SIG-M5 (cell line): ENCODE measurements around the gene TM9SF4.
"Not testable (repeated sequence)": the region's sequence is repeated elsewhere in the genome, so short reads cannot be mapped to it uniquely, and the experiment has no call there.

Experiments
- DNase-seq: peaks from one replicate; lab custom pipeline; 2025; lab: John Stamatoyannopoulos, UW

TM9SF4 gene

DNA sequence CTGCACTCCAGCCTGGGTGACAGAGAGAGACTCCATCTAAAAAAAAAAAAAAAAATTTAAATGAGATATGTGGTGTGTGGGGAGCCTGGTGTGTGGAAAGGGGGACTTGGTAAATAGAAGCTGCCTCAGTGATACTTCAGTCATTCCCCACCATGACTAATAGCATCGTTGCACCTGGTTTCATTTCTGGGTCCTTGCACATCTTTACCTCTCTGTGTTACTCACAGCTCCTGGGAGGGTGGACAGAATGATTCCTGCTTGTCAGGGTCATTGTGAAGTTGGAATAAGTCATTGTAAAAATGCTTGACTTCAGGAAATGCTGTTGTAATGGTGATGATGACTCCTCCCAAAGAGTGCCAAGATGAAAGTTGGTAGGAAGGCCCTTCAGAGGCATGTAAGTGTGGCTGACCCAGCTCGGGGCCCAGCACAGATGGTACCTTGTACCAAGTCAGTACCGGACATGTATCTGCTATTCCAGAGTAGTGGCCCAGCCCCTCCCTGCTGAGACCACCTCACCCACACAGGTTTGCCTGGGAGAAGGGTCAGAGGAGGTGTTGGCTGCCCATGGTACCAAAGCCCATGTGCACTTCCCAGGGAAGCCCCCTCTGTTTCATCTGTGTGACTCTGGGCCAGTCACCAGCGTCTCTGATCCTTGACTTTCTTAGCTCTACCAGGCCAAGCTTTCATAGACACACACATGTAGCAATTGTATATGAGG is 49.6 kb downstream of the TM9SF4 start:
- no peak for DNase-seq

DNA sequence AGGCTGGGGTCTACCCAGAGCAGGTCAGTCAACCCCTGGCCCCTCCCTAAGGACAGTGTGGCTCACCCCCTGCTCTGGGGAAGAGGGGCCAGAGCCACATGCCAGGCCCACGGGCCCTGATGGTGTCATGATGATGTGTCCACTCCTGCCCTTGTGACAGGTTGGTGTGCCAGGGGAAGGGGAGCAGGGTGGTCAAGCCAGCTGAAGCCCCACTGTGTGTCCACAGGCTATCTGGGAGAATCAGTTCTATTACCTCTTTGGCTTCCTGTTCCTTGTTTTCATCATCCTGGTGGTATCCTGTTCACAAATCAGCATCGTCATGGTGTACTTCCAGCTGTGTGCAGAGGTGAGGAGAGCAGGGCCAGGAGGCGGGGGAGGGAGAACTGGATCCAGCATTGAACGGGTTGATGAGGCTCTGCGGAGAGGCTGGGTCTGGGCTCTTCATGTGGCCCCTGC is 50.3 kb downstream of the TM9SF4 start:
- no peak for DNase-seq

DNA sequence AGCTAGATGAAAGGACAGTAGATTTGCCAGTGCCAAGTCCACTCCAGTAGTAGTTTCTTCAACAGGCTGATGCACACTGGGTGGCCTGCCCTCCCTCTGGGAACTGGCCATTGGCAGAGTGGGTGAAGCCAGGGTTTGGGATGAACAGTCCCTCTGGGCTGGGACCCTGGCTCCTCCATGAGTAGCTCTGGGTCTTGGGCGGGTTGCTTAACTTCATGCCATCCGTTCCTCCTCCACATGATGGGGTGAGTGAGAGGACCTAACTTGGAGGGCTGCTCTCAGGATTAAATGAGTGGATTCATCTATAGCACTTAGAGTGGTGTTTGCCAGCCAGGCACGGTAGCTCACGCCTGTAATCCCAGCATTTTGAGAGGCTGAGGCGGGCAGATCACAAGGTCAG is 50.8 kb downstream of the TM9SF4 start:
- no peak for DNase-seq

DNA sequence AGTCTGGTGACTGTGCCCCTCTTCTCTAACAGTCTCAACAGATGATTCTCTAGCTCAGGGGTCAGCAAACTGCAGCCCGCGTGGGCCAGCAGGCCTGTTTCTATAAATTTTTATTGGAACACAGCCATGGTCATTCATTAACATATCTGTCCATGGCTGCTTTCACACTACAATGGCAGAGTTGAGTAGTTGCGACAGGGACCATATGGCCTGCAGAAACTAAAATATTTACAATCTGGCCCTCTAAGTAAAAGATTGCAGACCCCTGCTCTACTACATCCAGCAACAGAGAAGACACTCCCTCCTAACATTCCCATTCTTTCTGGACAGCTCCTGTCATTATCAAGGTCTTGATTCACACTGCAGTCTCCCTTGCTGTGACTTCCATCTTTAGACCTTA is 52.8 kb downstream of the TM9SF4 start:
- DNase-seq, result no peak

DNA sequence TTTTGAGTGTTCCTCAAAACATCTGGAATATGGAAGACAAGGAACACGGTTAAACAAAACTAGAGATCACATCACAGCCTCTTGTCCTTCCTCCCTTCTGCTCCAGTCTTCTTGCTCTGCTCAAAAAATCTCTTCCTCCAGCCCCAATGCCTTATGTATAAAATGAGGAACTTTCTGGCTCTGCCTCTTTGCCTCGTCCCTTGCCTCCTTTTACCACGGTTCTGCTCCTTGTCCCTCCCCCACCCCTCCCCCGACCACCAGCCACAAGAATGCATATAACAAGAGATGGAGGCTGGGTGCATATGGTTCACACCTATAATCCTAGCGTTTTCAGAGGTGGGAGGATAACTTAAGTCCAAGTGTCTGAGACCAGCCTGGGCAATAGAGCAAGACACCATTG is 54.4 kb downstream of the TM9SF4 start:
- DNase-seq, result no peak

DNA sequence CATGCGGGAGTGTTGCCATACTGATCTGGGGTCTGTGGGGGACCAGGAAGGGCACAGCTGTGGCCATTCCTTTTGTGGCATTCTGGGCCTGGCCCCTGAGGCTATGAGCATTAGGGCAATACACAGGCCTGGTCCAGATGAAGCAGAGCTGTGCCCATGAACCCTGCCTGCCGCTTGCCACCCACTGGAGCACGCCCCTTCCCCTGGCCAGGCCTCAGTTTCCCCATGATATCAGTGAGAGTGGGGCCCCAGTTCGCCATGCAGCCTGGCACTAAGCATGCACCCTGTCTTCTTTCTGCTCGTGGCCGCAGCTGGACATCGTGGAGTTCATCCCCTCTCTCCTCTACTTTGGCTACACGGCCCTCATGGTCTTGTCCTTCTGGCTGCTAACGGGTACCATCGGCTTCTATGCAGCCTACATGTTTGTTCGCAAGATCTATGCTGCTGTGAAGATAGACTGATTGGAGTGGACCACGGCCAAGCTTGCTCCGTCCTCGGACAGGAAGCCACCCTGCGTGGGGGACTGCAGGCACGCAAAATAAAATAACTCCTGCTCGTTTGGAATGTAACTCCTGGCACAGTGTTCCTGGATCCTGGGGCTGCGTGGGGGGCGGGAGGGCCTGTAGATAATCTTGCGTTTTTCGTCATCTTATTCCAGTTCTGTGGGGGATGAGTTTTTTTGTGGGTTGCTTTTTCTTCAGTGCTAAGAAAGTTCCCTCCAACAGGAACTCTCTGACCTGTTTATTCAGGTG is 55.6 kb downstream of the TM9SF4 start:
- no peak for DNase-seq

DNA sequence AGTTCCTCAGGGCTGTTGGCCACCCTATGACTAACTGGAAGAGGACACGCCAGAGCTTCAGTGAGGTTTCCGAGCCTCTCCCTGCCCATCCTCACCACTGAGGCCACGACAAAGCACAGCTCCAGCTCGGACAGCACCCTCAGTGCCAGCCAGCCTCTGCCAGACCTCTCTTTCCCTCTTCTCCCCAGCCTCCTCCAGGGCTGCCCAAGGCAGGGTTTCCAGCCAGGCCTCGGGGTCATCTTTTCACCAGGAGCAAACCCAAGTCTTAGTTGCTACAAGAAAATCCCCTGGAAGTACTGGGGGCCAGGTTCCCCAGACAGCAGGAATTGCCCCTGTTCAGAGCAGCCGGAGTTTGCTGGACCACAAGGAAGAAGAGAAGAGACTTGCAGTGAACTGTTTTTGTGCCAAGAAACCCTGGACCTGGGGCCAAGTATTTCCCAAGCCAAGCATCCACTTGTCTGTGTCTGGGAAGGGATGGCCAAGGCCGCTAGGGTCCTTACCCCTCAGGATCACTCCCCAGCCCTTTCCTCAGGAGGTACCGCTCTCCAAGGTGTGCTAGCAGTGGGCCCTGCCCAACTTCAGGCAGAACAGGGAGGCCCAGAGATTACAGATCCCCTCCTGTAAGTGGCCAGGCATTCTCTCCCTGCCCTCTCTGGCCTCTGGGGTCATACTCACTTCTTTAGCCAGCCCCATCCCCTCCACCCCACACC is 56.5 kb downstream of the TM9SF4 start:
- DNase-seq, result no peak

DNA sequence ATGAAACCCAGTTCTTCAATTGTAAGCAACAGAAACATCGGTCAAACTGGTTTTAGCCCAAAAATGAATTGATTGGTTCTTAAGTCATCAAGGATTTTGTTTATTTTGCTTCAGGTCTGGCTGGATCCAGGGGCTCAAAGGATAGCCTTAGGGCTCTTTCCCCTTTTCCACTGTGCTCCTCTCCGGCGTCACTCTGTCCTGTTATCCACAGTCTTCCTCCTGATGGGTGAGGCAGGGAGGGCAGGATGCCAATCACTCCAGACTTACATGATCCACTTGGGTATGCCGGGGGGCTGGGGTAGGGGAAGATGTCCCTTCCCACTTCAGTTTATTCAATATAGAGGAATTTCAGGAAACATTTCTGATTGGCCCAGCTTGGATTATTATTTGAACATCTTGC is 58.0 kb downstream of the TM9SF4 start:
- DNase-seq, result no peak

DNA sequence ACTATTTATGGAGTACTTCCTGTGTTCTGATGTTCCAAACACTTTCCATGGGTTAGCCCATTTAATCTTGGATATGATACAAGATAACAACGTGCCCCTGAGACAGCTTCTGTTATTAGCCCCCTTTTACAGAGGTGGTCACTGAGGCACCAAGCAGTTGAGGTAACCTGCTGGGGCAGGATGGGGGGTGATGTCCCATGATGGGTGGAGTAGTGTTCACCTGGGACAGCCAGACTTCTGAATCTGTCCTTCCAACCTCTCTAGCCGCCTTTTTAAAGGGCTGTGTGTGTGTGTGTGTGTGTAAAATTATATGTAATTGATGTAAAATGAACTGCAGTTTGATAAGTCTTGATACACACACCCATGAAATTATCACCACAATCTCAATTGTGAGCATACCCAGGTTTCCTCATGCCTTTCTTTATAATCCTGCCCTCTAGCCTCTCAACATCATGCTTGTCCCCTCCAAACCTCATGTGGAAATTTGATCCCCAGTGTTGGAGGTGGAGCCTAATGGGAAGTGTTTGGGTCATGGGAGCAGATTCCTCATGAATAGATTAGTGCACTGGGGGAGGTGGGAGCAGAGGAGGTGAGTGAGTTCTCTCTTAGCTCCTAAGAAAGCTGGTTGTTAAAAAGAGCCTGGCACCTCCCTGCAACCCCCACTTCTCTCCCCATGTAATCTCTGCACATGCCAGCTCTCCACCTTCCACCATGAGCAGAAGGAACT is 58.8 kb downstream of the TM9SF4 start:
- no peak for DNase-seq

DNA sequence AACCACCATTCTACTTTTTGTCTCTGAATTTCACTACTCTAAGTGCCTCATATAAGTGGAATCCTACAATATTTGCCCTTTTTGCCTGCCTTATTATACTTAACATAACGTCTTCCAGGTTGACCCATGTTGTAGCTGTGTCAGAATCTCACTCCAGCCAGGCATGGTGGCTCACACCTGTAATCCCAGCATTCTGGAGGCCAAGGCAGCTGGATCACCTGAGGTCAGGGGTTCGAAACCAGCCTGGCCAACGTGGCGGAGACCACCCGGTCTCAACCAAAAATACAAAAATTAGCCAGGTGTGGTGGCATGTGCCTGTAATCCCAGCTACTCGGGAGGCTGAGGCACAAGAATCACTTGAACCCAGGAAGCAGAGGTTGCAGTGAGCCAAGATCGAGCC is 68.2 kb downstream of the TM9SF4 start:
- not testable (repeated sequence) for DNase-seq

DNA sequence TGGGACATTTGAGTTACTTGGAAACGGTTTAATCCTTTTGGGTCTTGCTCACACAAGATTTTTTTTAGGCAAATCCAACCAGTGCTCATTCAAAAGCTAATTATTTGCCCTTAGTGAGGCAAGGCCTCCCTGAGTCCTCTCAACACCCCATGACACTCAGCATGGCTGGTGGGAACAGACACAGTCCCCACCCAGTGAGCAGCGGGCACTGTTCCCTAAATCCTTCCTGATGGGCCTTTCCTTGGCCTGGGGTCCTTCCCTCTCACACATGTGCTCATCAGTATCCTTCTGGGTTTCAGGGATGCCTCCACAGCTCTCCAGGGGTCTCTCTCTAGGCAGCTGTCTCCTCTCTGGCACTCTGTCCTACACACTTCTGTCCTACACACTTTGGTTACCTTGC is 70.0 kb downstream of the TM9SF4 start:
- no peak for DNase-seq

DNA sequence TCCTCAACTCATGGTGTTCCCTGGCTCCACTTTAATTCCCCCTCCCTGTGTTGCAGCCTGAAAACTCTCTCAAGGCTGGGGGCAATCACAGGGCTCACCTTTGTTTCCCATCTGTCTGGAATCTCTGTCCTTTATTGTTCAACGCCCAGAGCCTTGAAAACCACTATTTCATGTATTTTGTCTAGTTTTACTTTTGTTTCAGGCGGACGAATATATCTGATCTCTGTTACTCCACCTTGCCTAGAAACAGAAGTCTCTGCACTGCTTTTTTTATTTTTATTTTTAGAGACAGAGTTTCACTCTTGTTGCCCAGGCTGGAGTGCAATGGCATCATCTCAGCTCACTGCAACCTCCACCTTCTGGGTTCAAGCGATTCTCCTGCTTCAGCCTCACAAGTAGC is 70.4 kb downstream of the TM9SF4 start:
- DNase-seq, result no peak

DNA sequence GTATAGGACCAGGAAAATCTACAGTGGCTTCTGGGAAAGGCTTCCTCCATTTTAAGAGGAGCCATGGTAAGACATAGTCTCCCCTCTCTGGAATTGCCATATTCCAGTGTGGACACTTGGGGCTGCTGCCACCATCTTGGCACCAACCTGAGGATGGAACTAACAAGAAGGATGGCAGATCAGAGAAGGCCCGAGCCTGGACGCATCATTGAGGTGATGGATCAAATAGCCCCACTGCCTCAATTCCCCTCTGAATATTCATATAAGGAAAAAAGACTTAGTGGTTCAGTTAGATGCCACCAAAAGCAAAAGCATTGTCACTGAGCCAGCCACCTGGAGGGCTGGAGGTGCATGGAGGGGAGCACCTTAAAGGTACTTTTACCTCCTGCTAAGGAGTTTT is 72.1 kb downstream of the TM9SF4 start:
- DNase-seq, result no peak

DNA sequence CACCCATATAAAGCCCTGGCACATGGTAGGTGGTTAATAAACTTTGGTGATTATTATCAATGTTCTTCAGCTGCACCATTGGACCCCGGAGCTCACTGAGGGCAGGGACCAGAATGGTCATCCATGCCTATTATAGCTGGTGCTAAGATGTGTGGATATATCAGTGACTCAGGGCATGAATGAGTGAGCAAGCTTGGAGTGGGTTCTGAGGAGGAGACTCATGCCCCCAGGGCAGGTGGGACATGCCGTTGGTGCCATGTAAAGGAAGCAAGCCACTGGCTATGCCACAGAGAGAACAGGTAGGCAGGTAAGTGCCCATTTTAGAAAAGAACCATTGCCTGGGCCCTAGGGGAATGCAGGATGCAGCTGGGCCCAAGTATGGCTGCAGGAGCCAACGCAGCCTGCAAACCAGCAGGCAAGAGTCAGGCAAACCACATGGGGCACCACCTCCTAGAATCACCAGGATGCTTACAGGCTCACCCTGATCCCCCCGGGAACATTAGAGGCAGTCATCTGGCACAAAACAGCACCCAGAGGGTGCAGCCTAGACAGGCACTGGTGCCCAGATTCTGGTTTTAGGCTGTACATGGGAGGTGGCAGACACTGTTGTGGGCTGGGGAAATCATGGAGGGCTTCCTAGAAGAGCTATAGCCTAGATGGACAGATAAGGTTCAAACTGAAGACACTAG is 74.6 kb downstream of the TM9SF4 start:
- DNase-seq, result no peak

DNA sequence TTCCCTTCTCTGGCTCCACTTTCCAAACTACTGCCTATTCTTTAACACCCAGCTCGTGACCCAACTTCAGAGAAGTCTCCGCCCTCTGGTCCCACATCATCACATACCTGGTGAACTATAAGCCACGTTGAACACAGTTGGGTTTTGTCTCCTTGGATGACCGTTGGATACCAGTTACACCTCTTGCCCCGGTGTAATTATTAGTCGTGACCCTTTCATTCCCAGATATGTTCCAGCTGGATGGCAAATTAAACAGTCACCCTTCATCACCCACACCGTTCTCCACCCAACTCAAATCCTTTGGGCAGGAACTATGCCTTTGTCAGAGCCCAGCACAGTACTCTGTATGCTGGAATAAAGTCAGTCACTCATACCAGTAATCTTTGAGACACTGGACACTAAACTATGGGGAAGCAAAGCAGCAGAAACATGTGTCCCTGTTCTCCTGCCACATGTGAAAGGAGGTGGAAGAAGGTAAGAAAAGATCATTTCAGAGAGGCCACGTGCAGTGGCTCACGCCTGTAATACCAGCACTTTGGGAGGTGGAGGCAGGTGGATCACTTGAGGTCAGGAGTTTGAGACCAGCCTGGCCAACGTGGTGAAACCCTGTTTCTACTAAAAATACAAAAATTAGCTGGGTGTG is 75.6 kb downstream of the TM9SF4 start:
- DNase-seq, result no peak

DNA sequence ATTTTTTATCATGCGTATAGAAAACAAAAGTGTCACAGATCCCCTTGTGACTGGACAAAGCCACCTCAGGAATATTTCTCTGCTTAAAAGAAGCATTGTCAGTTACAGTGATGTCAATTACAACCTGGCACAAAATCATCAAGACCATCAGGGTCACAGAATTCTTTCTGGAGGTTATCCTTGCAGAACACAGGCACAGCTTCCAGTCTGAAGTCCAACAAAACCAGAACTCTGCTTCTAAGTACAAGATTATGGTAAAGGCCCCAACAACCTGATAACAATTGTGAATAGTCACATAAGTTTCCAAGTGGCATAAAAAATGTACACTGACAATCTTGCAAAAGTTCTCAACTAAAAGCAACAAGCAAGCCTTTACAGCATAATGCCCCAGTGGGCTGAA is 77.0 kb downstream of the TM9SF4 start:
- no peak for DNase-seq

DNA sequence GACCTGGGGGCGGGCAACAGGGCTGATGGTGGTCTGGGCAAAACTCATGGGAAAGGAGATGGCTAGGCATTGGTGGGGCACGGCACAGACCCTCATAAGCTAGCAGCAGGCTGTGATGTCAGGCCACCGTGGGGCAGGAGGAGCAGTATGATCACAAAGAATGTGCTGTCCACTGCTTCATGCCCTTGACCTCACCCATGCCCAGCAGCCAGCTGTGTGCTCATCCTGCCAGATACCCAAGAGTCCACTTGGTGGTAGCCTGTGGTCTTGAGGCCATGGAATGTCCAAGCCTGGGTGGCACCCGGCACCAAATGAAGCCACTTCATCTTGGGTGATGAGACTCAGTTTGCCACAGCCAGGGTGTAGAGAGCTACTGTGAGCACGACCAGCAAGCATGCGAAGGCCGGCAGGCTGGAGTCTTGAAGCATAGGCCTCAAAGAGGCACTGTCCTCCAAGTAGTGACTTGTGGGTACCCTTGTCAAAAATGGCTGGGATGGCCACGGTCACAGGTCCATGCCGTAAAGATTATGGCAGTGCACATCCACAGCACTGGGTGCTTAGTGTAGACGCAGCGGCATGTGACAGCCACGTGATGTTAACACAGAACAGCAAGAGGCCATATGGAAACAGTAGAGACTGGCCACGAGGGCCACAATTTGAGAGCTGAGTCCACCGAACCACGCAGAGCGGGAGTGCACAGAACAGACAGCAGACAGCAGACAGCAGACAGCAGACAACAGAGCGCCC is 79.0 kb downstream of the TM9SF4 start:
- DNase-seq, result no peak

DNA sequence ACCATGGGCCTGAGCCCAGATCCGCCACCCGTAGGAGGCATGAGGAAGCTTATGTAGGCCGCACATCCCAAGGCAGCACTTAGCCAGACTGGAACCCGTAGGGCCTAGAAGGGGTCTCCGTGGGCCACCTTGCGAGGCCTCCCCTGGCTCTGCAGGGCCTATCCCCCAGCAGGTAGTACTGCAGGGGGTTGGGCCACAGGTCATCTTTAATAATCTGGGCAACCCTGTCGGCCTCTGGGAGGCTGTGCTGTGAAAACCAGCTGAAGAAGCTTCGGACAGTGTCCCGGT is 79.6 kb downstream of the TM9SF4 start:
- no peak for DNase-seq

DNA sequence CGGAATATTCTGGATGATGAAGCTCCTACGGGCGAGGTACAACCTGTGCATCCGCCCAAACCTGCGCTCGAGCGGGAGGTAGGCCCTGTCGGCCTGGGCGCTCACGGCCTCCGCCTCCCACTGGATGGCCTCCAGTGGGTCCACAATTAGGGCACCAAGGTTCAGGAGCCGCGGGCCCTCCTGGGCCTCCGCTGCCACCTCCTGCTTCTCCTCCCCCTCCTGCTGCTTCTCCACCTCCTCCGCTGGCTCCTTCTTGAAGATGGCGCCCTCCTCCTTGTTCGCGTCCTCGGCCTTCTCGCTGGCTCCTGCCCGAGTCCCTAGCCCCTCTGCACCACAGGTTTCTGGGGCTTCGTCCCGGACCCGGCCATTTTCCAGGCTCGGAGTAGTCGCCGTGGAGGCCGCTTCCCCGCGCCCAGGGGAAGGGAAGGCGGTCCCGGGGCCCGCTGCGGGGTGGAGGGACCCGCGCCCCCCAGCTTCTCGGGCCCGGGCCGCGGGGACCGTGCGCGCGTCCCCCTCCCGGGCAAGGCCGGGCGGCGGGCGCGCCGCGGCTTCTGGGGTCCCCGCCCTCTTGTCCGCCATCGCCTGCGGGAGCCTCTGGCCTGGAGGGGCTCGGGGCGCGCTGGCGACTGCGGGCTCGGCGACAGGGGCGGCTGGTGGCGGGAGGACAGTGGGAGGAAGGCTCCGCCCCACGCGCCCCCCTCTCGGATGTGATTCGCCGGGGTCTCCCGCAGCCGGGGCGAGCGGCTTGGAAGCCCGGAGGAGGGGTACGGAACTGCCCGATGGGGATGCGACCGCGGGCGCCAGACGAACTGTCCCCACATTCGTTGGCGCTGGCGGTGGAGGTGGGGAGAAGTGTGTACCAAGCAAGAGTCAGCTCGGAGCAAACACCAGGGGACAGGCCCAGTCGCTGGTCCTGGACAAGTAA is 80.4 kb downstream of the TM9SF4 start:
- DNase-seq, result no peak
